ENCODE data around the gene SVEP1.

DNA sequence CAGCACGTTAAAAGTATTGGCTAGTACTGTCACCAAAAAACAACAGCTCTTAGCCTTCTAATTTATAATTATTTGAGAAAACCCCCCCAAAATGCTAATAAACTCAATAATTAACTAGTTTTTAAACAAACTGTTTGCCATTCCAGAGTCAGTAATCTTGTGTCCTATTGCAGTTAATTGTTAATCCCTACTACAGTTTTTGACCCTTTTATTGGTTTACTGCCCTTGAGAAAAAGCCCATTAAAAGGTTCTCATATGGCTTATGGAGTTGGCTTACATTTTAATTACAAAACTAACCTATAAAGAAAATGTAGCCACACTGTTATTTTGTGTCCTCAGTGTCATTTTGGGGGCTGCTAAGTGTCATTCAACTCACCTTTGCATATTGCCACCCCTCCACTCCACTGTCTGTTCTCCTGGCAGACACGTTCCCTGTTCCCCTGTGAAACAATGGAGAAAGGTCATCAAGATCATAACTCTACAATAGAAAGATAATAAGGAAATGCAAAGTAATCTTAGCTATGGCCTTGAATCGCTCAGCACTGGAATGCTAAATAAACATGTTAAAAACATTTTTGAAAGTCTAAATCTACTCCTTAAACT is 190.3 kb downstream of the SVEP1 start:
- TF ChIP-seq, protein P1, sequence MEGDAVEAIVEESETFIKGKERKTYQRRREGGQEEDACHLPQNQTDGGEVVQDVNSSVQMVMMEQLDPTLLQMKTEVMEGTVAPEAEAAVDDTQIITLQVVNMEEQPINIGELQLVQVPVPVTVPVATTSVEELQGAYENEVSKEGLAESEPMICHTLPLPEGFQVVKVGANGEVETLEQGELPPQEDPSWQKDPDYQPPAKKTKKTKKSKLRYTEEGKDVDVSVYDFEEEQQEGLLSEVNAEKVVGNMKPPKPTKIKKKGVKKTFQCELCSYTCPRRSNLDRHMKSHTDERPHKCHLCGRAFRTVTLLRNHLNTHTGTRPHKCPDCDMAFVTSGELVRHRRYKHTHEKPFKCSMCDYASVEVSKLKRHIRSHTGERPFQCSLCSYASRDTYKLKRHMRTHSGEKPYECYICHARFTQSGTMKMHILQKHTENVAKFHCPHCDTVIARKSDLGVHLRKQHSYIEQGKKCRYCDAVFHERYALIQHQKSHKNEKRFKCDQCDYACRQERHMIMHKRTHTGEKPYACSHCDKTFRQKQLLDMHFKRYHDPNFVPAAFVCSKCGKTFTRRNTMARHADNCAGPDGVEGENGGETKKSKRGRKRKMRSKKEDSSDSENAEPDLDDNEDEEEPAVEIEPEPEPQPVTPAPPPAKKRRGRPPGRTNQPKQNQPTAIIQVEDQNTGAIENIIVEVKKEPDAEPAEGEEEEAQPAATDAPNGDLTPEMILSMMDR (IDR thresholded peaks at IDR 0.05; ENCODE audit: low read depth, low read length), result no peak
- TF ChIP-seq, protein P2, sequence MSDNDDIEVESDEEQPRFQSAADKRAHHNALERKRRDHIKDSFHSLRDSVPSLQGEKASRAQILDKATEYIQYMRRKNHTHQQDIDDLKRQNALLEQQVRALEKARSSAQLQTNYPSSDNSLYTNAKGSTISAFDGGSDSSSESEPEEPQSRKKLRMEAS (IDR thresholded peaks at IDR 0.05; ENCODE audit: low read depth, low read length), result no peak
- TF ChIP-seq POLR2A (IDR thresholded peaks at IDR 0.05; ENCODE audit: extremely low read depth, insufficient read length), result no peak
